G401.6 (cell line): Measurements from ENCODE around the gene FURIN.
"Not testable (repeated sequence)": the region's sequence is repeated elsewhere in the genome, so short reads cannot be mapped to it uniquely, and the experiment has no call there.

Source experiments
- FAIRE-seq: peaks from 2 replicates; lab custom pipeline; 2012; peaks lifted over from hg19 to GRCh38; lab: Jason Lieb, UNC

Gene FURIN

DNA sequence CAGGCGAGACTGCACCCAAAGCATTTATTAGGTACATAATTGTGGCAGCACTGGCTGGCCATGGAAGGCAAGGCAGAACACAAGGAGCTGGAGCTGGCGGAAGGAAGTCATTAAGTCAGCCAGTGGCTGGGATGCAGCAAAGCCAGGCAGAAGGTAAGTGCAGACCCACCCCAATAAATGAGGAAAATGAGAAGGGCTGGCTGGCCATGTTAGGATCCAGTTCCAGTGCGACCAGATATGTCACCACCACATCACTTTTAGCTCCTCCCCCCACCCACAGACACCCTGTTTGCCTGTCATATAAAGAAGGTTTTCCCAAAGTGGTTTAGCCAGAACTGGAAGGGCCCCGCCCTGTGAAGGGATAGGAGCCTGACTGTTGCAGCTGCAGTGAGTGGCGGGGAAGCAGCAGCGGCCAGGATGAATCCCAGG lies at the start of gene FURIN:
Gene FURIN, plus strand, starts transcription at position 328 of the 429 bp plus-strand sequence. CDS start 7,153 bp downstream, outside the sequence.
- FAIRE-seq = no peak

DNA sequence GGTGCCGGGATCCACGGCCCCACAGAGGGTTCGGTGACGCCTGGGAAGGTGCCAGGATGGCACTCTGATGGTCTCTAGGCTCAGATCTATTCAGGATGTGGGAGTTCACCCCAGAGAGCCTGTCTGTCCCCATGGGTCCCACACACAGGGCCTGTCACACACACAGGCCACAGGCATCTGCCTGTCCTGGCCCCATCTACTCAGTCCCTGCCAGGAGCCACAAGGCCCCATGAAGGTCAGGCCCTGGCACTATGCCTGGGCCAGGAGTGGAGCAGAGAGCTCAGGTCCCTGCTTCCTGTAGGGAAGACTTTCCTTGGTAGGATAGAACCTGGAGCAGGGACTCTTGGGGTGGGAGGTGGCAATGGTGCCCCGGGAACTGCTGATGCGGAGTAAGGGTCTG lies 49.0 kb upstream of the FURIN start:
- no peak for FAIRE-seq

DNA sequence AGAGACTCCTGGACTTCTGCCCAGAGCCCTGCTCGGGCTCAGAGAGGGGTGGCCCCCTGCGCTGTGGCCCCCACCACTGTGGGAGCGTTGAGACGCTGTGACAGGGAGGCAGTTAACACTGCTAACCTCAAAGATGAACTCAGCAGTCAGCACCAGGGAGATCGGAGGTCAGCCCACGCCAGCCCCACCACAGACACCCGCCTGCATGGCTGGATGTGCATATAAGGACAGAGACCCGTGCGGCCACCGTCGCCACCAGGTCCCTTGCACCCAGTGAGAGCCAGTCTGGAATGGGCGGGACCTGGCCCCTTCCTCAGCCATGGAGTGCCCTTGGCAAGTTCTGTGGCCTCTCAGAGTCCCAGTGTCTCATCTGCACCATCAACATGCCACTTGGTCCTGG lies 48.5 kb upstream of the FURIN start:
- FAIRE-seq = no peak

DNA sequence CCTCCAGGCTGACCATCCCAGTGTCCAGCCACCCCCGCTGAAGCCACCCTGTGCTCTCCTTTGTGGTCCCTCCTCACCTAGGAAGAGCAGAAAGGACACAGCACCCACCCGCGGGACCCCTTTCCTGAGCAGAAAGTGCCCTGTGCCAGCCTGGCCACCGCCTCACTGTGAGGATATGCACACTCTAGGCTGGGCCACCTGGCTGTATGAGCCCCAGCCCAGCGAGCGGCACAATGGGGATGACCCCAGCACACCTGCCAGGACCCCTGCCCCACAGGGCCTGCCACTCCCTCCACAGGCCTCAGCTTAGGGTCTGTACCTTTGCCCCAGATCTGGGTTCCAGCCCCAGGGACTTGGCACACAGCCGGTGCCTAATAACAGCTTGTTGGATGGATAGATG lies 47.9 kb upstream of the FURIN start:
- no peak for FAIRE-seq

DNA sequence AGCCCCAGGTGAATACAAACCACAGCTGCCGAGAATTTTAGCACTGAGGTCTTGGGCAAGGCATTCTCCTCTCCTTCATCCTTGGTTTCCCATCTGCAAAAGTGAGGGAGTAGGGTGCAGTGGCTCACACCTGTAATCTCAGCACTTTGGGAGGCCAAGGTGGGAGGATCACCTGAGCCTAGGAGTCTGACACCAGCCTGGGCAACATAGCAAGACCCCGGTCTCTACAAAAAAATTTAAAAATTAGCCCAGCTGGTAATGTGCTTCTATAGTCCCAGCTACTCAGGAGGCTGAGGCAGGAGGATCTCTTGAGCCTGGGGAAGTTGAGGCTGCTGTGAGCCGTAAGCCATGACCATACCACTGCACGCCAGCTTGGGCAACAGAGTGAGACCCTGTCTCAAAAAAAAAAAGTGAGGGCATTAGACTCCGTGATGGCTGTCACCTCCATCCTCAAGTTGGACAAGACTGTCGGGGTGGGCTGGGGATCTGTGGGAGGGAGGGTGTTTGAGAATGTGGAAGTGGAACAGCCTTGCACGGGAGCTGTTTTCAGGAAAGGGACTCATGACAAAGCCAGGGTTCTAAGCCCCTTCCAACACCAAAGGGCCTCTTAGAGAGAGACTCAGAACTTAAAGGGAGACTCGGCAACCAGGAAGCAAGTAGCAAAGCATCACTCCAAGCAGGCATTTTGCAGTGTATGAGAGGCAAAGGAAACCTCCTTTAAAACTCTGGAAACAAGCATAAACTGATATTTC lies 46.0 kb upstream of the FURIN start:
- no peak for FAIRE-seq

DNA sequence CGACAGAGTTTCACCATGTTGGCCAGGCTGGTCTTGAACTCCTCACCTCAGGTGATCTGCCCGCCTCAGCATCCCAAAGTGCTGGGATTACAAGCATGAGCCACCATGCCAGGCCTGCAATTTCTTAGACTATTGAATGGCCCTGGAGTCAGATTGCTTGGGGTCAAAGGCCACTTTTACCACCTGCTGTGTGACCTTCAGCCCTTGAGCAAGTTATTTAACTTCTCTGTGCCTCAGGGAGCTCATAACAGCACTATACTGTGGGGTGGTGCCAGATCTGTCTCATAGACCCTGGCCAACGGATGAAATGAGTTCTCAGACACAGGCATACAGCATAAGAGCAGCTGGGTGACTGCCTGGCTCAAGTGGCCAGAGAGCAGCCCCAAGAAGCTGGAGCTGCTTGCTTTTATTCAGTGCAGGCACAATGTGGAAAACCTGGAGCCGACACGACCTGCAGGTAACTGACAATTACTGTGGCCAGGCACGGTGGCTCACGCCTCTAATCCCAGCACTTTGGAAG lies 44.9 kb upstream of the FURIN start:
- no peak for FAIRE-seq

DNA sequence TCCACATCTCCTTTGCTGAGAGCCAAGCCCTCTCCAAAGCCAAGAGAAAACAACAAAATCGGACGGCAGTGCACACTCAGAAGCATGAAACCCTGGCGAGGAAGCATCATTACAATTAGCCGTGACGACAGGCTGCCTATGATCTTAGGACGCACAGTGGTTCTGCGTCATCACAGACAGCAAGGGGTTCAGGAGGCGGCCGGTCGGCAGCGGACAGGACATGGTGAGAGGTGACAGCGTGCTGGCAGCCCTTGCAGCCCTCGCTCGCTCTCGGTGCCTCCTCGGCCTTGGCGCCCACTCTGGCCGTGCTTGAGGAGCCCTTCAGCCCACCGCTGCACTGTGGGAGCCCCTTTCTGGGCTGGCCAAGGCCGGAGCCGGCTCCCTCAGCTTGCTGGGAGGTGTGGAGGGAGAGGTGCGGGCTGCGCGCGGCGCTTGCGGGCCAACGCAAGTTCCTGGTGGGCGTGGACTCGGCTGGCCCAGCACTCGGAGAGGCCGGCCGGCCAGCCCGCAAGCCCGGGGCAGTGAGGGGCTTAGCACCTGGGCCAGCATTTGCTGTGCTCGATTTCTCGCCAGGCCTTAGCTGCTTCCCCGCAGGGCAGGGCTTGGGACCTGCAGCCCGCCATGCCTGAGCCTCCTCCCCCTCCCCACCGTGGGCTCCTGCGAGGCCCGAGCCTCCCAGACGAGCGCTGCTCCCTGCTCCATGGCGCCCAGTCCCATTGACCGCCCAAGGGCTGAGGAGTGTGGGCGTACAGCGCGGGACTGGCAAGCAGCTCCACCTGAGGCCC lies 43.1 kb upstream of the FURIN start:
- not testable (repeated sequence) for FAIRE-seq

DNA sequence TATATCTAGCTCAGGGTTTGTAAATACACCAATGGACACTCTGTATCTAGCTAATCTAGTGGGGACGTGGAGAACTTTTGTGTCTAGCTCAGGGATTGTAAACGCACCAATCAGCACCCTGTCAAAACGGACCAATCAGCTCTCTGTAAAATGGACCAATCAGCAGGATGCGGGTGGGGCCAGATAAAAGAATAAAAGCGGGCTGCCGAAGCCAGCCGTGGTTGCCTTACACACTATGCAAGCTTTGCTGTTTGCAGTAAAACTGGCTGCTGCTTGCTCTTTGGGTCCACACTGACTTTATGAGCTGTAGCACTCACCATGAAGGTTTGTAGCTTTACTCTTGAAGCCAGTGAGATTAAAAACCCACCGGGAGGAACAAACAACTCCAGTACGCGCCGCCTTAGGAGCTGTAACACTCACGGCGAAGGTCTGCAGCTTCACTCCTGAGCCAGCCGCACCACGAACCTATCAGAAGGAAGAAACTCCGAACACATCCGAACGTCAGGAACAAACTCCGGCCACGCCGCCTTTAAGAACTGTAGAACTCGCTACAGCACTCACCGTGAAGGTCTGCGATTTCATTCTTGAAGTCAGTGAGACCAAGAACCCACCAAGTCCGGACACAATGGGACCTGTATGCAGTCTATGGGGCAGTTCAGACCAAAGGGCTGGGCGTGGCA lies 42.0 kb upstream of the FURIN start:
- not testable (repeated sequence) for FAIRE-seq

DNA sequence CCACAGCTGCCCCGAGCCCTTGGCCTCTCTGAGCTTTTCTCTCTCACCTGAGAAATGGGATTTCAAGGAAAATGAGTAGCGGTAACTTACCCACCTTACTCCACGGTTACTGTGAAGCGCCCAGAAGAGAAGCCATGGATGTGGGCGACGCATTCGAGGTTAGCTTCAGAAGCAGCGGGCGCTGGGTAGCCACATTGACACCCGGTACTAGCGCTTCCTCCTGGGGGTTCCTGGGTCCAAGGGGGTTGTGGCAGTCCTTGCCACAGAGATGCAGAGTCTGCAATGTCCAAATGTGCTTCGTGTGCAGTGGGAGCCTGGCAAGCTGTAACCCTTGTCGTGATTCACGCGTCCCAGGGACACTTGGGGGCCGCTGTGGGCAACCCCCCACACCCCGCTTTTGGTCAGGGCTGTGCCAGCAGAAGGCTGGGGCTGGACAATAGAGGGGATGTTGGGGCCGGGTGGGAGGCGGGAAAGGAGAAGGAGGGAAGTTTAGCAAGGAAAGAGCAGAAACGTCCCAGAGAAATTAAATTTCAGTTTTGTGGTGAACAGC lies 41.4 kb upstream of the FURIN start:
- FAIRE-seq = no peak

DNA sequence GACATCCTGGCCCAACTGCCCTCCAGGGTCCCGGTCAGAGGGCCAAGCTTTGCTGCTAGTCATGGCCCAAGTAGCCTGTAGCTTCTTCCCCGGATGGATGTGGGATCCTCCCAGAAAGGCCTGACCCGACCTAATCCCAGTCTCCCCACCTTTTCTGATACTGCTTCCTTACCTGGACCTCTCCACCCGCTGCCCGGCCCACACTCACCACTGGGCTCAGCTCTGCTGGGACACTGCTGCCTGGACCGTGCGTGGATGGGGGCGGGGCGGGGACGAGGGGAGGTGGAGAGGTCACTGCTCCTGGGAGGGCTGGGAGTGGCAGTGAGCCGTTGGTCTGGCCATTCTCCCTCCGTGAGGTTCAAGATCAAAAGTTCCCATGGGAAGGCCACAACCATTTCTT lies 40.3 kb upstream of the FURIN start:
- no peak for FAIRE-seq

DNA sequence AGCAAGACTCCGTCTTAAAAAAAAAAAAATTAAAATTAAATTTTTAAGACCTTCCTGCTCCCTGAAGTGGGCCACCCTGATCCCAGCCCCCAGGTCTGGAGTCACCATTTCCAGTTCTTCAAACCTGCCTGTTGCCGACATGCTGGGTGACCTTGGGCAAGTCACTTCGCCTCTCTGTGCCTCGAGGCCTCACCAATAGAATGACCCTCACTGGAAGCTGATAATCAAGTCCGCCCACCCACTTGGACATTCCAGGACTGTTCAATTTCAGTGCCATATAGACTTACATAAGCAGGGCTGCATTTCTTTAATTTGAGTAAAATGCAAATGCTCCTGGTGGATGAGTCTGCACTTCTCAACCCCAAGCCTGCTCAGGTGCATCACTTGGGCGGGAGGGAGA lies 39.3 kb upstream of the FURIN start:
- no peak for FAIRE-seq

DNA sequence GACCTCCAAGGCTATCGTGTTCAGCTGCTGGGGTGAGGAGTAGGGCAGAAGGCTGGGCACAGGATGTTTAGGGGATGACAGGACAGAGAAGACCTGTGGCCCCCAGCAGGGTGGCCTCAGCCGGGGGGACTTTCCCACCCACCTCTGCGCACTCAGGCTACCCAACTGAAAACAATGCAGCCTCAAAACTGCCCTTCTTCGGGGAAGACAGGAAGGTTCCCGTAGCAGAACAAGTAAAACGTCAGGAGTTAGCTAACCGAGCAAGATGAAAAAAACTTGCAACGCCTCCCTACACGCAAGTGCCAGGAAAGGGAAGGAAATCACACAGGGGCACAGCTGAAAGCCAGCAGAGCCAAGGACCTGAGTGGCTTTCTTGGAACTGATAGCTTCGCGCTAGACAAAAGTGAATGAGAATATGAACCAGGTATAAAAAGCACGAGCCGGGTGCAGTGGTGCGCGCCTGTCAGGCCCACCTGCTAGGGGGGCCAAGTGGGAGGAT lies 38.4 kb upstream of the FURIN start:
- FAIRE-seq = no peak

DNA sequence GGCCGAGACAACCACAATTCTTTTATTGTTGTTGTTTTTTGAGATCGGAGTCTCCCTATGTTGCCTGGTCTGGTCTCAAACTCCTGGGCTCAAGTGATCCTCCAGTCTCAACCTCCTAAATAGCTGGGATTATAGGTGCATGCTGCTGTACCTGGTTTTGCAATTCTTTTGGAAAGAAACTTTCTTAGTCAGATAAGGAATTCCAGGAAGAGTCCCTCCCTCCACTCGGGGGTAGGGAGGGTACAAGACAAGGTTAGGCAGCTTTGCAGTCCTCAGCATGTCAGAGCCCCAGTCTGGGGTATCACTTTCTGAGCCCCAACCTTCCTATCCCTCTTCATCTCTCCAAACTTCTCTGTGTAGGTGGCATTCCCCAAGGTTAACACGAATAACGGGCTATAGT lies 33.8 kb upstream of the FURIN start:
- FAIRE-seq = no peak

DNA sequence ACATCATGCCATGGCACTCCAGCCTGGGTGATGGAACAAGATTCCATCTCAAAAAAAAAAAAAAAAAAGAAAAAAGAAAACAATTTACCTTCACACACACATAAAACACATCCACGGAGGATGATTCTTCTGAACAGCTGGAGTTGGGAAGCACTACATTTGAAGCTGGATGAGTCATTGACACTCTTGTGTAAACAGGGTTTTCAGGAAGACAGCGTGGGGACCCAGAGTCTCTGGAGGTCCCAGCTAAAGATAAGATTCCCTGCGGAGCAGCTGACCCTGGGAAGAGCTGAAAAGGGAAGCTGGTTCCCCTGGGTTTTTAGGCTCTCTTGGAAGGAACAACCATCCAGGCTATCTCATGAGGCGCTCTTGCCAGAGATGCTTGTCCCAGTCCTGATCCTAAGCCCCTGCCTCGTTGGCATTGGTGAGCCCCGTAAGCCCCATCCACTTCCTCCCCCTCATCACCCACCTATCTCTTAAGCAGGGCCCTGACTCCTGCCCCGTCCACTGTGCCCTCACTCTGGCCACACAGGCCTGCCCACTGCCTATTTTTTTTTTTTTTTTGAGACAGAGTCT lies 32.0 kb upstream of the FURIN start:
- no peak for FAIRE-seq

DNA sequence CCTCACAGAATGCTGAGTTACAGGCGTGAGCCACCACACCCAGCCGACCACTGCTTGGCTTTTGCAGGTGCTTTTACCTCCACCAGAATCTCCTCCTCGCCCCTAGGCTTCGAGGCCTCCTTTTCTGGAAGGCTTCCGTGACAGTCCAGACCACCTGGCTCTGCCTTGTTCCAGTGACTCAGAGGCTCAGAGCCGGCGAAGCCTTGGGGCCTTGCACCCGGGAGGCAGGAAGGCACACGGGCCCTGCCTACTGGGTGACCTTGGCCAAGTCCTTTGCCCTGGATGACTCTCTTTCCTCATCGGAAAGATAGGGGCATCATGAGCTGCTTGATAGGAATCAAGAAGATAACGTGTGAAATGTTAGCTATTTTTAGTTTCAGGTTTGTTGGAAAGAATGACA lies 31.3 kb upstream of the FURIN start:
- no peak for FAIRE-seq

DNA sequence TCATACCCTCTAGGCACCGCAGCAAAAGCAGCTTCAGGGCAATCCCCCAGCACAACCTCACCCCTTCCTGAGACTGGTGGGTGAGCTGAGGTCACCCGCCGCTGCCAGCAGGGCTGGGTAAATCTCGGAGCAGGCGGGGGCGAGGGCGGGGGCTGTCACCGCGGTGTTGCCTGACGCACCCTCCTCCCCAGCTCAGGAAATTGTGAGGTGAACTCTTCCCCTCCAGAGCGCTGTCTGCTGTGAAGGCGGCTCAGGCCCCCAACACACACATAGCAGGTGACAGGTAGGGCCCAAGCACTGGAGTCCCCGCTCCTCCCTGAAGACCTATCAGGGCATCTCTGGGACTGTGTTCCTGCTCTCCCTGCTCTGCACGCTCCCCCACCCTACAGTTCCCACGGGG lies 30.2 kb upstream of the FURIN start:
- FAIRE-seq = no peak

DNA sequence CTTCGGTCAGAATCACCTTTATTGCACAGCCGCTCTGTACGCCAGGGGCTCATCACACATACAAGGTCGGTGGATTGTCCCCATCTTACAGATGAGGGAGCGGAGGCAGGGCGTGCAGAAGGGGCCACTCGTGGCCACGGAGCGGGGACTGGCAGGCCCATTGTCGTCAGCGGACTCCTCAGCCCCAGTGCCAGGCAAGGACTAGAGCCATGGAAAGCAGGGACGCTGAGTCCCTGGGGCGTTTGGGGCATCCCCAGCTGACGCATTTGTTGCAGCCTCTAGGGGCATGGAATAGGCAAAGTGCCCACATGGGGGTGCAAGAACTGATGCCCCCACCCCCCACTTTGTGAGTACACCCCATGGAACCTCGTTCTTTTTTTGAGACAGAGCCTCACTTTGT lies 29.8 kb upstream of the FURIN start:
- FAIRE-seq = no peak

DNA sequence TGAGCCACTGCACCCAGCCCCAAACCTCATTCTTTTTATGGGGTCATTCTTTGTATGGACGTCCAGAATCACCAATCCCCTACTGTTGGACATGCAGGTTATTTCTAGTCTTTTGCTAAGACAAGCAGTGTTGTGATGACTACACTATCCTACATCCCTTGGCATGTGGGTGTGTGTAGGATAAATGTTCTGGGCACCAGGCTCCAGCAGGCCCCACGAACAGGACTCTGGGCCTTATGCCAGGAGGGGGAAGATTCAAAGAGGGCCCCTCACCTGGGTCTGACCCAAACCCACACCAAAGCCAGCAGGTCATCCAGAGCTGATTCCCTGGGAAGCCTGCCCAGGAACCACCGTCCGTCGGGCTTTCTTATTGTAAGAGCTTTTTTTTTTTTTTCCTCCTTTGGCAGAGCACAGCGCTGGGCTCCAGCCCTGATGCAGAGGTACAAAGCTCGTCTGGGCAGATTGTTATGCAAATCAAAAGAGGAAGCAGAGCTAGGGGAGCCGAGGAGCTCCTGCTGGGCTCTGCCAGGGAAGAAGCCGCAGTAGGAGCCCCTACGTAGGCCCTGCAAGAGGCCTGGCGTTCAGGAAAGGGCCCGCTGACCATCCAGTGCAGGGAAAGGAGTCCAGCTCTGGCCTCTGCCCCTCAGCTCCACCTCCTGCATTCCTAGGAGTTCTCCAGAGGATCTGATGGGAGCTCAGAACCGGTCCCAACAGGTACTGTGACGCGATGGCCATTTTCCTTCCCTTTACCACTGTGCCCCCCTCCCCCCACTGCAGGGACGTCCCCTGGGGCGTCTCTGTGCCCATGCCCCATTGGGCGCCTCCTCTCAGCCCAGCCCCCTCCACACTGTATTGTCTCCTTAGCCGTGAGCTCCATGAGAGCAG lies 29.0 kb upstream of the FURIN start:
- FAIRE-seq = no peak

DNA sequence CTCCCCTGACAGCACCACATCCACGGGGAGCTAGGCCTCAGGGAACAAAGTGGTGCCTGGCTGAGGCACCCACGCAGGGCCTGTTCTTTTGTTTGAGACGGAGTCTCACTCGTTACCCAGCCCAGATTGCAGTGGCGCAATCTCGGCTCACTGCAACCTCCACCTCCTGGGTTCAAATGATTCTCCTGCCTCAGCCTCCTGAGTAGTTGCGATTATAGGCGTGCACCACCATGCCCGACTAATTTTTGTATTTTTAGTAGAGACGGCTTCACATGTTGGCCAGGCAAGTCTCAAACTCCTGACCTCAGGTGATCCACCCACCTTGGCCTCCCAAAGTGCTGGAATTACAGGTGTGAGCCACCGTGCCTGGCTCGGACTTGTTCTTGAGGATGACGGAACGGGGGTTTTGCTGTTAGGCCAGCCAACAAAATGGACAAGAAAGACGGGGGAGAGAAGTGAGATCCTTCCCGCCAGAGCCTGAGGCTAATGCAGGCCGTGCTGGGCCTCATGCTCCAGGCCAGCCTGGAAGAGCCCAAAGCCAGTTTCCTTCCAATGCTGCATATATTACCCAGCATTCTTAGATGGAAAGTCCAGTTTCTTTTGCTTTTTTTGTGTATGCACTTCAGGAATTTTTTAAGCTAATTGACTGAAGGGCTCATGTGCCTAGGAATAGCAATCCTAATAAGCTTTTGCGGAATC lies 28.1 kb upstream of the FURIN start:
- FAIRE-seq = no peak

DNA sequence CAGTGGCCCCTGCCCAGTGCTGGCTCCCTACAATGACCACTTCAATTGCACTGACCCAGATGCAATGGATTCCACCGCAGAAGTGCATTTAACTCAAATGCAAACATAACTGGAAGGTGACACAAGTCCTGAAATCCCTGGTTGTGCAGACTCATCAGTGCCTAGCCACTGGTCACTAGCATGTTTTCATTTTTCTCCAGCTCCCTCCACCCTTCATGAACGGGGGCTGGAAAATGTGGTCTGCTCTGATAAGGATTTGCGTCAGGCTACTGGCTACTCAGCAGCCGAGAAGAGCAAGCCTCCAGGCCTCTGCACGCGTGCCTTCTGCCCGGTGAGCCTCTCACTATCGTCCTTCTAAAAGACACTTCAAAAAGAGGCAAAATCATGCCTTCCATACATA lies 27.4 kb upstream of the FURIN start:
- no peak for FAIRE-seq
